Measurements from ENCODE around the gene KLHDC10.
A peak's percentile ranks its signal among the peaks of the same experiment; 100 is the strongest.
"Not testable (repeated sequence)": the region's sequence is repeated elsewhere in the genome, so short reads cannot be mapped to it uniquely, and the experiment has no call there.

The KLHDC10 gene

GRCh38 chr7:130069978-130070860 is at the start of gene KLHDC10:
TSS of gene KLHDC10 (plus strand) at chr7:130070534. CDS start at chr7:130070644, 110 bp downstream.
- peak; percentile 100 for DNase-seq

GRCh38 chr7:130021105-130021834 is 49.1 kb upstream of the KLHDC10 start:
- no peak for DNase-seq

- DNase-seq, result no peak
These were observed 48.2 kb upstream of the KLHDC10 start for GRCh38 chr7:130022115-130022514.

GRCh38 chr7:130022623-130023175 is 47.6 kb upstream of the KLHDC10 start:
- no peak for DNase-seq

GRCh38 chr7:130024390-130024789 is 45.9 kb upstream of the KLHDC10 start:
- no peak for DNase-seq

GRCh38 chr7:130032698-130033097 is 37.6 kb upstream of the KLHDC10 start:
- DNase-seq, result no peak

GRCh38 chr7:130037703-130038102 is 32.6 kb upstream of the KLHDC10 start:
- DNase-seq, result peak; percentile 40

- no peak for DNase-seq
These were observed 29.8 kb upstream of the KLHDC10 start for GRCh38 chr7:130040576-130040975.

- DNase-seq, result no peak
These were observed 22.5 kb upstream of the KLHDC10 start for GRCh38 chr7:130047831-130048230.

GRCh38 chr7:130048906-130049305 is 21.4 kb upstream of the KLHDC10 start:
- no peak for DNase-seq

- DNase-seq, result not testable (repeated sequence)
These were observed 18.1 kb upstream of the KLHDC10 start for GRCh38 chr7:130052250-130052649.

- DNase-seq, result not testable (repeated sequence)
These were observed 15.1 kb upstream of the KLHDC10 start for GRCh38 chr7:130055198-130055597.

GRCh38 chr7:130062246-130062645 is 8.1 kb upstream of the KLHDC10 start:
- no peak for DNase-seq

GRCh38 chr7:130063036-130063435 is 7.3 kb upstream of the KLHDC10 start:
- DNase-seq, result peak; percentile 76

- DNase-seq, result not testable (repeated sequence)
These were observed 5.8 kb upstream of the KLHDC10 start for GRCh38 chr7:130064580-130064926.

GRCh38 chr7:130065500-130066152 is 4.7 kb upstream of the KLHDC10 start:
- no peak for DNase-seq

GRCh38 chr7:130069179-130069977 is 956 bp upstream of the KLHDC10 start:
- DNase-seq, result peak; percentile 39

- no peak for DNase-seq
These were observed 708 bp downstream of the KLHDC10 start for GRCh38 chr7:130070861-130071622.

GRCh38 chr7:130071701-130072622 is 1.6 kb downstream of the KLHDC10 start:
- peak; percentile 91 for DNase-seq

- DNase-seq, result no peak
These were observed 9.6 kb downstream of the KLHDC10 start for GRCh38 chr7:130079846-130080394.

Data from DMS53 (cell line).